M059J (cell line): ENCODE measurements around the gene KCNA3. TPM values are rescaled to one million over a fixed set of nuclear protein-coding genes. Genes with fewer than 3 reads are reported as not detected.

Experiments
- DNase-seq: peaks from one replicate; pipeline ENCODE4 v3.0.0-alpha.2; 2012; ENCODE audit warnings: low read depth
- total RNA-seq: library from RNA; depleted of rRNA; stranded (reverse); fragments of >200 nt; shearing (Covaris generic); gene quantifications from 2 replicates; pipeline ENCODE4 v1.2.3, GENCODE V29; 2014; rRNA removed

The KCNA3 gene
- total RNA-seq, result not detected in 2 replicates

DNA sequence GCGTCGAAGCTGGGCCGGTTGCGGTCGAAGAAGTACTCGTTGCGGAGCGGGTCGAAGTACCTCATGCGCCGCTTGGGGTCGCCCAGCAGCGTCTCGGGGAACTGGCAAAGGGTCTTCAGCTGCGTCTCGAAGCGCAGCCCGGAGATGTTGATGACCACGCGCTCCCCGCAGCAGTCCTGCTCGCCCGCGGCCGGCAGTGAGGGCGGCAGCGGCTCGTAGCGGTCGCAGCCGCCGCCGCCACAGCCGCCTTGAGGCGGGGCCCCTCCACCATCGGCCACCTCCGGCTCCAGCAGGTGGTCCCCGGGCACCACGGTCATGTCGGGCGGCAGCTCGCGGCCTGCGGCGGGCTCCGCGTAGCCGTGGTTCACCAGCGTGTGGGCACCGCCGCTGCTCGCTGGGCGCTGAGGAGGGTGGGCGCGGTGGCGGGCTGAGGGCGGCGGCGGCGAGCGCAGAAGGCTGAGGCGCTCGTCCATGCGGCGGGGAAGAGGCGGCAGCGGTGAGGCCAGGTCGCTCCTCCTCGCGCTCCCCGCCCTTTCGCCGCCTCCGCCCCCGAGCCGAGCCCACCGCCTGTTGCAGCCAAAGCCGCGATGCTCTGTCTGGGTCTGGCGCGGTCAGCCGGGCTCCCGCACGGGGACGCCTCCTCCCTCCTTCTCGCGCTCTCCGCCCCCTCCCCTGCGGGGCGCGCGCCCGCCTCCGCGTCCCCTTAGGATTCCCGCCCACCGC lies at the start of gene KCNA3:
TSS of gene KCNA3 (minus strand) at position 604 of the 723 bp plus-strand sequence. CDS start at position 473, 131 bp downstream.
- DNase-seq, result no peak

DNA sequence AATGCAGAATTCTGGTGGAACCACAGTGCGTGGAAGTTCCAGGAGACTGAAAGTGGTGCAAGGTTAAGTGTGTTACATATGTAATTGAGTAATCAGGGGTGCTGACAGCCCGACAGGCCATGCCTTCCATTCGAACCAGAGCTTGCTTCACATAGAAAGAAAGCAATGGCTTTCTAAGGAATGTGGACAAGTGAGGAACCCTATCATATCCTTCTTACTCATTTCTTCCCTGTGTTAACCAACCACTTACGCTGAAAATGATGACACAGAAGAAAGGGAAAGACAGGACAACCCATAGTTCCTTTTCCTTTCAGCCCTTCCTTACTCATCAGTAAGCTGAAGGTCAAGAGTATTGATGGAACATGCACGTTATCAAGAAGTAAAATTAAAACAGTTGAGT lies 48.1 kb upstream of the KCNA3 start:
- DNase-seq, result no peak

DNA sequence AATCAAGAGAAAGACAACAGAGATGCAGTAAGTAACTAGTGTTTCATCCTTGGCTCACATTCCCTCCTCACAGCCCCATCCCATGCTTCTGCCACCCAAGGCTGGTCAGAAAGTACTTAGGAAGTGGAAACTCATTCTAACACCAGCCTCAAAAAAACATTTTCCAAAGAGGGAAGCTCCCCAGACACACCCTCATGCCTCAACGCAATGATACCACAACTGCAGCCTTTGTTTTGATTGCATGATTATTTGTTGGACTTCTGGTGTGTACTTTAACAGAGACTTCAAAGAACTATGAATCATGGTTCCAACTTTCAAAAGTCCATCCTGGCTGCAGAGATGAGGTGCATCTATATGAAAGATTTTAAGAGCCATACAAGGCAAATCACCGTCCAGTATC lies 45.2 kb upstream of the KCNA3 start:
- no peak for DNase-seq

DNA sequence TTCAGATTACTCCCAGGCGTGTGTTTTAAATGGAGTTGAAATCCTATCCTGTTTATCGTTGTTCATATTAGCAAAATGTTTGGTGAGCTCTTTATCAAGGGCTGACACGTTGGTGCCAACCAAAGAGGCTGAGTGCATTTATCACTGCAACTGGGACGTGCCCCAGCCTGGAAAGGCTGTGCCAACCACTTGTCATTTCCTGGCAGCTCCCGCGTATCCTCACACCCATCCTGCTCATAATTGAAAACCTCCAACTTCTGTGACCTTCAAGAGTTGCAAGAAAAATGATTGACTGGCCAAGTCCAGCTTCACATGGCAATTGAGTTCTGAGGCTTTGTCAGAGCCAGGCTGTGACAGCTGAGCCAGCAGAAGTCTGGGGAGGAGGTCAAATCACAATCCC lies 43.7 kb upstream of the KCNA3 start:
- no peak for DNase-seq

DNA sequence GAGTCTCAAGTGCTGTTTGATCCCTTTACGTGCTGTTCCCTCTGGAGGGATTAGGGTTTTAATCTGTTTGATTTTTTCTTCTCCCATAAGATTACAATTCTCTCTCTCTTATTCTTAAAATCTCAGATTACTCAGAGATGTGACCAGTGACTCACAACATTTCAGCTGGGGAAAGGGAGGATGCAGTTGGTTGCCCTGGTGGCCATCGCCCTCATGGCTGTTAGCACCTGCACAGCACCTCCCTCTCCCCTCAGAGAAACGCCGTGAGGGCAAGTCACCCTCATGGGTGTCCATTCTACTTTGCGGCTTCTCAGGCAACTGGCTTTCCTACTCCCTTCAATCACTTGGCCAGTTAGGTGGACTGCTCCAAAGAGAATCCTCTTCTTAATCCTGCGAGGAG lies 42.4 kb upstream of the KCNA3 start:
- DNase-seq, result no peak

DNA sequence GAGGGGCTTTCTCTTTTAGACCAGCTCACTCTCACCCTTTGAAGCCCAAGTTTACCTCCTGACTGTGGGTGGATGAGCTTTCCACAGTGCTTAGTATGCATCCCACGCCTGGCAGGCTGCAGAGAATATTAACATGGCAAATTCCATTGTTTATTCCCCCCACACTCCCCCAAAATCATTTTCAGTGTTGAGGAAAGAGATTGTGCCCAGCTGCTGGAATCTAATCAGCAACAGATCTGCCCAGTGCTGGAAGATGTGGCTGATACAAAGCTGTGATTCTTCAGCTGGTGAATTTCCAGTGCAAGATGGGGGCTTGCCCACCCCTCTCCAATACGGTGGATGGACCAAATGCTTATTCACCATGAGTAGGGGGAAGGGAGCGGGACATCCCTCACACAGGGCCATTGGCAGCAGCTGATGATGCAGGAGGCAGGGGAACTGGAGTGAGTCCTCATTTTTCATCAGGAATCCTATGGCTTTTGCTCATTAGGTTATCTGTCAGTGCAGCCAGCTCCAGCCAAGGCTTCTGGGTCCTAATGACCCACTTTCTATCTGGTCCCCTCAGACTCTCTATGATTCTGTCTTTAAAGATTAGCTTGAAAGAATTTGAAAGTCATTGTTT lies 39.7 kb upstream of the KCNA3 start:
- no peak for DNase-seq

DNA sequence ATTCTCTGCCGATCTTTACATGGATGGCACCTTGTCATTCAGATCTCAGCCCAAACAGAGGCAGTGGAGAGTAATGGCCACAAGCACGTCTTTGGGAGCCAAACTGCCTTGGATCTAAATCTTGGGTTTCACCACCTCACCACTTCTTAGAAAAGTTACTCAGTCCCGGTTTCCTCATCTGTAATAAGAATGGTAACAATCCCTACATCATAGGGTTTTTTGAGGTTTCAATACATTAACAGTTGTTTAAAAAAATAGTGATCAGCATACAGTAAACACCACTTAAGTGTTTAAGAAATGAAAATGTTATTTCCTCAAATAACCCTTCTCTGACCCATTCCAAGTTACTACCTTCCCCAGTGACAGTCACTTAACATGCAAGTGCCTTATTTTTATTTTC lies 38.5 kb upstream of the KCNA3 start:
- no peak for DNase-seq

DNA sequence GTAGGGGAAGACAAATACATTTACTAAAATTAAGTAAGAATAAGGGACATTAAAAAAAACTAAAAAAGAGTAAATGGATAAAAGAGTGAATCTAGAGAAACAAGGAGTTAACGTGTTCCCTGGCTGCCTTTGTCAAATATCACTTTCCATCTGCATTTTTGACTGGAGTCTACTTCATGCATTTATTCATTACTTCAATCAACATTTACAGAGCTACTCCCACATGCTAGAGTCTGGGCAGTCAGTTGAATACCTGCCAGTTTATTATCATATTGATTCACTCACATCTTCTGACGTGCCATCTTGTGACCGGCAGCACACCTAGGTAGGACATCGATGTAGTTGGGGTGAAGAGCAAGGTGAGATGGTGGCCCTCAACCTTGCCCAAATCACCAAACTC lies 35.6 kb upstream of the KCNA3 start:
- no peak for DNase-seq

DNA sequence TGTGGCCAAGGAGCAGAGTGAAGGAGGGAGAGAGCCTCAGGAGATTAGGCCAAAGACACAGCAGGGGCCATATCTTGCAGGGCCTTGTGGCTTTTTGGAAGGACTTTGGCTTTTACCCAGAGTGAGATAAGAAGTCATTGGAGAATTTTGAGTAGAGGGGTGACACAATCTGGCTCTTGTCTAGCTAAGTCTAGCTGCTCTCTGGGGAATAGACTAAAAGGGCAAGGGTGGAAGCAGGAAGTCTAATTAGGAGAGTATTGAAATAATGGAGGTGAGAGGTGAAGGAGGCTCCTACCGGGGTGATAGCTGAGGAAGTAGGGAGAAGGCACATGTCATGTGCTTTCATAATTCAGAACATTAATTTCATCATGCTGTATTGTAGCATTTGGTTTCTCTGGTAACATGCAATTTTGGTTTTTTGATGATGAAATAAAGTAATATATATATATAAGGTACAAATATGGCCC lies 34.3 kb upstream of the KCNA3 start:
- no peak for DNase-seq

DNA sequence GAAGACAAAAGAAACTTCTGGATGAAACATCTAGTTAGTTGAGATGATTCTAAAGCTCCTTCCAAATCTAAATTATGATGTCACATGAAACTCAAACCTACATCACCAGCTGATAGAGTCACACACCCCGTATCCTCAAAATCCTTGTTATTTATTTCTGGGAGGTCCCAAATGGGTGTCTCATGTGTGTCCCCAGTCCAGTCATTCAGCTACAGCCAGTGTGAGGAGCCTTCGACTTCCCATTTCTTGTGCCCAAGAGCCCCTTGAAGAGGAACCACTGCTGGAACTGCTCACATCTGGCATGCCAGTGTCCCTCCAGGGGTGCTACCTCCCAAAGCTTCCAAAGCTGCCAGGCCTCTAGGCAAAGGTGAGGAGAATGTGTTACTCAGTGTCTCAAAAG lies 32.5 kb upstream of the KCNA3 start:
- DNase-seq, result no peak

DNA sequence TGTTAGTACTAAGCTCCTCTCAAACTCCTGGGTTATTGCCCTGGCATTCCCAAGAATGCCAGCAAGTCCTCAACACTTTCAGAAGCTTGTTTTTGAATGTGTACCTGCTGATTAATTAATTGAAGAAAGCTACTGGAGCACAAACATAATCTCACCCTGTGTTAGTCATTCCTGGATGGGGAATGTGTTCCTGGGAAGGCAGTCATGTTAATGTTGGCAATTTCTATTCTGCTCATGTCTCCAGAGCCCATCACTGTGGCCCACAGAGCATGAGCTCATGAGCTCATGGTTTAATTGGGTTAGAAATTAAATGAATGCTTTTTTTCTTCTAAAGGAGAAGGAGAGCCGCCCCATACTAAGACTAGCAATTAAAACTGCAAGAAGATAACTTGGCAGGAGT lies 31.9 kb upstream of the KCNA3 start:
- DNase-seq, result no peak

DNA sequence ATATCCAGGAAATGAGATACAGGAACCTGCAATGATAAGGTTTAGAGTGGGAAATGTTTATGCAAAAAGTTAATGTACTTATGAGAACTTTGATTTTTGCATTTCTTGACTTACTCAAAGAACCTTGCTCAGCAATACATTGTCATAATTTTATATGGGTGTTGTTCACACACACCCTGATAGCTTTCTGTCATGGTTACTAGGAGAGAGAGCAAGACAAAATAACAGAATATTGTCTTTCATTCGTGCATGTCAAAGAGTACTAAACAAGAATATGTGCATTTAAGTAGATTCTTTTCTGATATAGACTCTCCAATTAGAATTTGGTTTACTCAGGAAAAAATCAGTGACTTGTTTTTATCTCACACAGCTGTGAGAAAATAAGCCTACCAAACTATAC lies 27.5 kb upstream of the KCNA3 start:
- DNase-seq, result no peak

DNA sequence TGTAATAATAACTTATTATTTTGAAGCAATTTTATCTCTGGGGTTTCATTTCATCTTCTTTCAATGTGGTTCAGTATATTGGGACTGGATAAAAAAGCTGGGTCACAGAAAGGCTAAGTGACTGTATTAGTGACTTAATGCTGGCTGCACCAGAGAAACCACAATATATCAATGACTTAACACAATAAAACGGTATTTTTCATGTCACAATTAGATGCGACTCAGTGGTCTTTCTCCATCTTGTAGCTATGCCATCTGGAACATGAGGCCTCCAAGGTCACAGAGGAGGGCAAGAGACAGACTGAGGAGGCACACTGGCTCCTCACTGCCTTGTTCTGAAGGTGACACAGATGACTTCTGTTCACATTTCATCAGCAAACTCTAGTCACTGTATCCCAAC lies 26.0 kb upstream of the KCNA3 start:
- no peak for DNase-seq

DNA sequence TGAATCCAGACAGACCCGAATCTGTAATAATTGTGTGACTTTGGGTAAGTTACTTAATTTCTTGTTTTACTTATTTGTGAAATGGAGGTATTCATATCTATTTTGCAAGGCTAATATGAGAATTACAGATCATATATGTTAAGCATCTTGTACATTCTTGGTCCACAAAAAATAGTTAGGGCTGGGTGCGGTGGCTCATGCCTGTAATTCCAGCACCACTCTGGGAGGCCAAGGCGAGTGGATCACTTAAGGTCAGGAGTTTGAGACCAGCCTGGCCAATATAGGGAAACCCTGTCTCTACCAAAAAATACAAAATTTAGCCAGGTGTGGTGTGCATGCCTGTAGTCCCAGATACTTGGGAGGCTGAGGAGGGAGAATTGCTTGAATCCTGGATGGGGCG lies 22.9 kb upstream of the KCNA3 start:
- no peak for DNase-seq

DNA sequence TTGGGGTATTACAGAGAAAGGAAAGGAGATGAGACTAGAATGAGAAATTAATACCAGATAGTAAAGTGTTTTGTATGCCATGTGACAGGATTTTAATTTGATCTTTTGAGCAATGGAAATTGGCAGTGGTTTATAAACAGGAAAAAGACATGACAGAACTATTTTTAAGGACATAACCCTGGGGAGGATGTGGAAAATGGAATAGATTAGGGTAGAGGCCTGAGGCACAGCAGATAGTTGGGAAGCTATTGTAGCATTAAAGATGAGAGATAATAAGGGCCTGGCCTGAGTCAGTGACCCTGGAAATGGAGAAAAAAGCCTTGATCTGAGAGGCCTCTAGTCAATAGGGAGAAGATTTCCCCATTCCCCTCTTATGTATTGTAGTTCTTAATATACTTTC lies 22.1 kb upstream of the KCNA3 start:
- DNase-seq, result peak; percentile 5

DNA sequence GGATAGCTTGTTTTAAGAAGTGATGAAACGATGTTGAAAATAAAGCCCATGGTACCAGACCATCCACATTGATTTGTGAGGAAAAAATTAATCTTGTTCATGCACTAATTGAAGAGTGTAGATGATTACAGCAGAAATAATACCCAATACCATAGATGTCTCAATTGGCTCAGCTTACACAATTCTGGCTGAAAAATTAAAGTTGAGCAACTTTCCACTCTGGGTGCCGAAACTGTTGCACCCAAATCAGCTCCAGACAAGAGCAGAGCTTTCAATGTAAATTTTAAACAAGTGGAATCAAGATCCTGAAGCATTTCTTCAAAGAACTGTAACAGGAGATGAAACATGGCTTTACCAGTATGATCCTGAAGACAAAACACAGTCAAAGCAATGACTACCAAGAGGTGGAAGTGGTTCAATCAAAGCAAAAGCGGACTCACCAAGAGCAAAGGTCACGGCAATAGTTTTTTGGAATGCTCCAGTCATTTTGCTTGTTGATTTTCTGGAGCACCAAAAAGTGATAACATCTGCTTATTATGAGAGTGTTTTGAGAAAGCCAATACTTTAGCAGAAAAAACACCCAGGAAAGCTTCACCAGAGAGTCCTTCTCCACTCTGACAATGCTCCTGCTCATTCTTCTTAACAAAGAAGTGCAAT lies 16.1 kb upstream of the KCNA3 start:
- DNase-seq, result no peak

DNA sequence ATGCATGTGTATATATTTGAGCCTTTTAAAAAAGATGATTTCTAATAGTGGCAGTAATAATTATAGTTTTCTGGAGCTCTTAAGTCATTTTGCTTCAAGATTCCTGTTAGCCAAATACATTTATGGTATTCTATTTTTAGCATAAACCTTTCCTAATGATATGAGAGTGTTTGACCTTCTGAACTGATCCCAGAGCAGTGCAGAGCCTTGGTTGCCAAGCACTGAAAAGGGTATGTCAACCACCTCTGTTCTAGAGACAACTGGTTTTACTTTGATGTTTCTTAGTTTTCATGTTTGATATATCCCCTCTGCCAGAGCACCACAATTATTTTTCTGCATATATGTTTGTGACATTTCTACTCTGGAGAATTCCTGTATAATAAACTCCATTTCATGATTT lies 15.1 kb upstream of the KCNA3 start:
- DNase-seq, result no peak

DNA sequence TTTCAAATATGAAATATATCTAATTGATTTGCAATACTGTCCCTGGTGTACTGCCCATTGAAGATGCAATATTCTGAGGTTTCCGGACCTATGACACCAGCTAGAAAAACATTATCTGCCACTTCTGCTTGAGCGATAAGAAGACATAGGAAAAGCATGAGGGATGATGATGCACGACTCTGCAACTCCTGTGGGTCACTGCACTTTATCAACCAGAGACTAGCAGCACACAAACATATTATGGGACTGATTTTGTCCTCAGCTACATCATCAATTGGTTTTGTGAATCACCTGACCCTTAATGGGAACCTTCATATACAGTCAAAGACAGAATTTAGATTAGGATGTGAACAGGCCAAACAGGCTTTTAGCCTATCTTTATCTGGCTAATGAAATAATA lies 13.8 kb upstream of the KCNA3 start:
- DNase-seq, result no peak

DNA sequence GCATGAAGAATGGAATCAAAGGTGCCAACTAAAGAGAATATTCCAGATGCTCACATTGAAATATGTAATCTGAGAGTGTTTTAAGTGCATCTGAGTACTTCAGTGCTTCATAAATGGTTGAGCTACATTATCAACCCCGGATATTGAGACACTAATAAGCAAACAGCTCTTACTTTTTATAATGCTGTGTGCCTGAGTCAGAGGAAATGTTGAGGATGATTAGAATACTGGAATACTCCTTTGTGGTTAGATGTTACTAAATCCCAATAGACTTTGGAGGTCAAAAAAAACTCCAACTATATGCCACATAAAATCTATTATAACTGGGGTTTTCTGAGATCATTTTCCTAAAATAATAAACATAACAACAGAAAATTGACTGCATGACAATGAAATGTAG lies 12.5 kb upstream of the KCNA3 start:
- peak; percentile 54 for DNase-seq

DNA sequence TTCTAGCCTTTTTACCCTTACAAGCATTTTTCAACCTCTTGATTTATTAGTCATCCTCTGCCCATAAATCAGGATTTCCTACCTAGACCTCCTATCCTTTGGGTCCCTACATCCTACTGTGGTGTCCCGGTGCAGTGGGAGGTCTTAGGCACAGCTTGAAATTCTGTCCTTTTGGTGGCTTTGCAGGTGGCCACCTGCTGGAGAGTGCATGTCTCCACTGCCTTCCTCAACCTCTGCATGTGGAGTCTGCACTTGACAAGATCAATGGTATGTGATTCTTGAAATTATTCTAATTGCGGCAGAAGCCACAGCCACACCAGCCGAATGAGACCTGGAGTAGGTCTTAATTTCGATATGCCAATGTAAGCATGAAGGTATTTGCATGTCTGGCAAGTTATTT lies 11.4 kb upstream of the KCNA3 start:
- peak; percentile 5 for DNase-seq

DNA sequence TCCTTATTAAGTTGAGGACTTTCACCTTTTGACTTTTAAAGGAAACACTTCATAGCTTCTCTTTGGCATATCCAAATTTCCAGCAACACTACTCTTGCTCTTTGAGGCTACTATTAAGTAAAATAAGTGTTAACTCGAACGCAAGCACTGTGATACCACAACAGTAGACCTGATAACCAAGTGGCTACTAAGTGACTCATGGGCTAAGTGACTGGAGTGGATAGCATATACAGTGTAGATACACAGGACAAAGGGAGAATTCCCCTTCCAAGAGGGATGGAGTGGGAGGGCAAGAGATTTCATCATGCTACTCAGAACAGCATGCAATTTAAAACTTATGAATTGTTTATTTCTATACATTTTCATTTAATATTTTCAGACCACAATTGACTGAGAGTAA lies 9.8 kb upstream of the KCNA3 start:
- peak; percentile 8 for DNase-seq

DNA sequence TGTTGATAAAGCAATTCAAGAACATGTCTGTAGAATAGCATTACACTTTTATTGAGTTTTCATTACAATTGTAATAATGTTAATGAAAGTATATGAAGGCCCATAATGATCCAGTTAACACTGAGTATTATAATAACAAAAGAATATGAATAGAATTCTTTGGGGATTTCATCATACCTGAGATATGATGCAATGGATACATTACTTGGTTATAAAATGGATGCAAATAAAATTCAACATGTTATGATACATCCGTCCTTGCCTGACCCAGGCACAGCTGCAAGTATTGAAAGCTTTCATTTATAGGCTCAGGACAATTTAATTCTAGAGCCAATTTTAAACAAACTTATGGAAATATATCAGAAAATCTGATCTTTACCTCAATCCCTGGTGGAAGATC lies 8.2 kb upstream of the KCNA3 start:
- no peak for DNase-seq

DNA sequence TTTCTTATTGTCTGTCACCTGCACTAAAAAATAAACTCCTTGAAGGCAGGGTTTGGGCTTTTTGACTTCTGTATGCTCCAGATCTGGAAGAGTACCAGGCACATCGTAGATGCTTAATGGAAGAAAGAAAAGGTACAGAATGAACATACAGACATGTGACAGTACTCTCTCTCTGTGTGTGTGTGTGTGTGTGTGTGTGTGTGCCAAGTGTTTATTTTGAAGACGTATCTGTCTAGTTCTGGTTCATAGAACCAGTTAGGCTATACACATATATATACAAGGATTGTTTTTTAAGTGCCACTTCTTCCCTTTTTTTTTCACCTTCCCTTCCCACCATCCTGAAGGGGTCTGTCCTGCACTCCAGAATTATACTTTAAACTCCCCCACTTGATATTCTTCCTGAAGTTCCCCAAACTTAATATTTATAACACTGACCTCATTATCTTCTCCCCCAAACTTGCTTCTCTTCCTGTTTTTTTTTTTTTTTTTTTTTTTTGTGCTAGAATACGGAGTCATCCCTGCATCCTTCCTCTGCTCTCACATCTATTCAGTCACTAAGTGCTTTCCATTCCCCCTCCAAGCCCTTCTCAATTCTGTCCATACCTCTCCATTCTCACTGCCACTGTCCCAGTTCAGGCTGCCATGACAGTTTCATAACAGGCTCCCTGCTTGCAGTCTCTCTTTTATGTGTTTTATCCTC lies 5.4 kb upstream of the KCNA3 start:
- DNase-seq, result no peak
